IMR-90 (cell line): Measurements from ENCODE around the gene NEK6. TPM values are rescaled to one million over a fixed set of nuclear protein-coding genes. Genes with fewer than 3 reads are reported as not detected.
A peak's percentile ranks its signal among the peaks of the same experiment; 100 is the strongest.

Experiments used
- ATAC-seq: fragments of 200-7000 bp; cut with Tn5 transposase; 2 replicates; pipeline ENCODE4 v1.9.1; 2020; ENCODE audit warnings: low read depth, mild to moderate bottlenecking, moderate library complexity
- BruUV-seq: library from RNA; stranded (reverse); fragments of 400-500 nt; replicated peaks from 2 replicates; lab custom pipeline; 2021; lab: Mats Ljungman, UMichigan
- CTCF ChIA-PET: fragments of 300-600 bp; formaldehyde crosslinking; extraction: SDS; loops from one replicate; lab custom pipeline; 2021; ENCODE audit warnings: antibody characterized with exemption; lab: Yijun Ruan, JAX
- POLR2A ChIA-PET: fragments of 300-600 bp; sonication (Branson Sonifier 250); formaldehyde crosslinking; loops from one replicate; lab custom pipeline; 2022; ENCODE audit warnings: antibody characterized with exemption; ENCODE audit not compliant: unreplicated experiment; lab: Charles Lee
- DNase-seq: peaks from one replicate; pipeline ENCODE4 v3.0.0; 2013
- H2AFZ ChIP-seq: replicated peaks from 2 replicates; pipeline ENCODE3; 2013; ENCODE audit warnings: low read length, mild to moderate bottlenecking; ENCODE audit not compliant: poor library complexity
- H2AK5ac ChIP-seq: 2 replicates; pipeline ENCODE4 v1.6.1; 2013; ENCODE audit warnings: low read depth, low read length, inconsistent platforms
- H2AK9ac ChIP-seq: replicated peaks from 2 replicates; pipeline ENCODE3; 2013; ENCODE audit warnings: mild to moderate bottlenecking, low read depth, low read length, moderate library complexity; ENCODE audit not compliant: poor library complexity
- H2BK120ac ChIP-seq: 2 replicates; pipeline ENCODE4 v1.6.1; 2013; ENCODE audit warnings: low read depth, low read length, inconsistent platforms
- H2BK15ac ChIP-seq: 3 replicates; pipeline ENCODE4 v1.6.1; 2013; ENCODE audit warnings: low read depth, low read length, inconsistent platforms
- H2BK20ac ChIP-seq: 2 replicates; pipeline ENCODE4 v1.6.1; 2013; ENCODE audit warnings: low read depth, mild to moderate bottlenecking, inconsistent platforms, low read length, moderate library complexity
- H2BK5ac ChIP-seq: 2 replicates; pipeline ENCODE4 v1.6.1; 2013; ENCODE audit warnings: mild to moderate bottlenecking, low read depth, low read length, inconsistent platforms; ENCODE audit not compliant: poor library complexity, severe bottlenecking
- H3K14ac ChIP-seq: replicated peaks from 2 replicates; pipeline ENCODE4 v1.6.1; 2013; ENCODE audit warnings: low read depth, low read length, inconsistent platforms
- H3K18ac ChIP-seq: 2 replicates; pipeline ENCODE4 v1.6.1; 2013; ENCODE audit warnings: low read depth, low read length, control low read depth
- H3K23ac ChIP-seq: 2 replicates; pipeline ENCODE4 v1.6.1; 2013; ENCODE audit warnings: low read depth, low read length, inconsistent platforms
- H3K27ac ChIP-seq: 2 replicates; pipeline ENCODE4 v1.5.1; 2013; ENCODE audit warnings: mild to moderate bottlenecking, control low read depth, low read length; ENCODE audit not compliant: insufficient read depth
- H3K27me3 ChIP-seq: 2 replicates; pipeline ENCODE4 v1.6.1; 2013; ENCODE audit warnings: low read length; ENCODE audit not compliant: control insufficient read depth, insufficient read depth
- H3K36me3 ChIP-seq: 2 replicates; pipeline ENCODE4 v1.6.1; 2013; ENCODE audit warnings: low read length, mixed read lengths; ENCODE audit not compliant: control insufficient read depth, insufficient read depth
- H3K4ac ChIP-seq: 2 replicates; pipeline ENCODE4 v1.6.1; 2013; ENCODE audit warnings: low read depth, low read length, inconsistent platforms
- H3K4me1 ChIP-seq: 2 replicates; pipeline ENCODE4 v1.6.1; 2013; ENCODE audit warnings: low read length, mixed read lengths; ENCODE audit not compliant: control insufficient read depth, insufficient read depth
- H3K4me2 ChIP-seq: 2 replicates; pipeline ENCODE4 v1.6.1; 2013; ENCODE audit warnings: low read depth, mild to moderate bottlenecking, control low read depth, low read length, moderate library complexity
- H3K4me3 ChIP-seq: 2 replicates; pipeline ENCODE4 v1.5.1; 2013; ENCODE audit warnings: low read depth, mild to moderate bottlenecking, control low read depth, low read length, moderate library complexity; ENCODE audit not compliant: insufficient read depth
- H3K56ac ChIP-seq: 2 replicates; pipeline ENCODE4 v1.6.1; 2013; ENCODE audit warnings: low read length, inconsistent platforms; ENCODE audit not compliant: insufficient read depth; ENCODE audit errors: extremely low read depth
- H3K79me1 ChIP-seq, 2 experiments: 2 replicates each; pipeline ENCODE4 v1.6.1; 2013; ENCODE audit warnings: low read length in 2 of 2, inconsistent platforms in 1 of 2, low read depth in 1 of 2
- H3K9ac ChIP-seq: 2 replicates; pipeline ENCODE4 v1.6.1; 2013; ENCODE audit warnings: low read depth, low read length, control low read depth
- H3K9me1 ChIP-seq: 2 replicates; pipeline ENCODE4 v1.6.1; 2013; ENCODE audit warnings: low read length, inconsistent platforms; ENCODE audit not compliant: insufficient read depth
- H3K9me3 ChIP-seq: 2 replicates; pipeline ENCODE4 v1.6.1; 2013; ENCODE audit warnings: low read length; ENCODE audit not compliant: control insufficient read depth, insufficient read depth
- H4K20me1 ChIP-seq: 2 replicates; pipeline ENCODE4 v1.6.1; 2013; ENCODE audit warnings: low read length, inconsistent platforms; ENCODE audit not compliant: insufficient read depth
- H4K5ac ChIP-seq: 2 replicates; pipeline ENCODE4 v1.6.1; 2013; ENCODE audit warnings: mild to moderate bottlenecking, low read depth, low read length, control low read depth
- H4K8ac ChIP-seq, 2 experiments: 2 replicates each; pipeline ENCODE4 v1.6.1; 2013; ENCODE audit warnings: low read depth in 2 of 2, low read length in 2 of 2, control low read depth in 1 of 2, inconsistent platforms in 1 of 2
- H4K91ac ChIP-seq: 2 replicates; pipeline ENCODE4 v1.6.1; 2013; ENCODE audit warnings: low read depth, low read length, inconsistent platforms; ENCODE audit not compliant: insufficient read depth
- BHLHE40 ChIP-seq: fragments of 150-350 bp; IDR thresholded peaks from 2 replicates; pipeline ENCODE4 v1.6.1; 2016; ENCODE audit warnings: mild to moderate bottlenecking, low read depth, low read length
- CEBPB ChIP-seq: IDR thresholded peaks from 2 replicates; pipeline ENCODE4 v1.6.1; 2012; ENCODE audit warnings: low read depth, low read length, improper control_type of control experiment
- CHD1 ChIP-seq: IDR thresholded peaks from 2 replicates; pipeline ENCODE4 v1.6.1; 2012; ENCODE audit warnings: low read depth, low read length, improper control_type of control experiment
- CTCF ChIP-seq: conservative IDR thresholded peaks from 2 replicates; pipeline ENCODE4 v1.5.1; 2012; ENCODE audit warnings: mild to moderate bottlenecking, low read depth, low read length, improper control_type of control experiment
- ELK1 ChIP-seq: fragments of 150-350 bp; IDR thresholded peaks from 2 replicates; pipeline ENCODE4 v1.6.1; 2016; ENCODE audit warnings: low read depth, mild to moderate bottlenecking, low read length, moderate library complexity, borderline replicate concordance
- NFE2L2 ChIP-seq: fragments of 150-350 bp; IDR thresholded peaks from 2 replicates; pipeline ENCODE4 v1.6.1; 2016; ENCODE audit warnings: low read depth, mild to moderate bottlenecking, low read length
- POLR2A ChIP-seq: IDR thresholded peaks from 2 replicates; pipeline ENCODE4 v1.6.1; 2012; ENCODE audit warnings: mild to moderate bottlenecking, low read depth, low read length
- RAD21 ChIP-seq: IDR thresholded peaks from 2 replicates; pipeline ENCODE4 v1.6.1; 2012; ENCODE audit warnings: low read length, improper control_type of control experiment
- RCOR1 ChIP-seq: IDR thresholded peaks from 2 replicates; pipeline ENCODE4 v1.6.1; 2012; ENCODE audit warnings: mild to moderate bottlenecking, low read length, improper control_type of control experiment; ENCODE audit not compliant: insufficient replicate concordance
- RFX5 ChIP-seq: IDR thresholded peaks from 2 replicates; pipeline ENCODE4 v1.8.0; 2012; ENCODE audit warnings: low read depth, mild to moderate bottlenecking, low read length, moderate library complexity
- SMC3 ChIP-seq: fragments of 150-350 bp; IDR thresholded peaks from 2 replicates; pipeline ENCODE4 v1.6.1; 2016; ENCODE audit warnings: low read depth, mild to moderate bottlenecking, antibody characterized with exemption, low read length, moderate library complexity
- WGBS, 2 experiments: methylation state at CpG; one replicate each; pipeline versions ENCODE4 v1.1.5 to v1.1.7; 2013; ENCODE audit warnings: missing lambda C conversion rate in 2 of 2; ENCODE audit not compliant: insufficient read length in 1 of 2; ENCODE audit errors: extremely low coverage in 2 of 2; 5-methylcytosine and 5-hydroxymethylcytosine counted together
- dilution Hi-C: fragments of 300-500 bp; cut with HindIII; formaldehyde crosslinking; loops from one replicate; pipeline ENCODE4 v1.14.3; 2018; ENCODE audit warnings: low sequenced_read_pairs; ENCODE audit not compliant: unreplicated experiment
- in situ Hi-C: fragments of 300-500 bp; cut with MboI; formaldehyde crosslinking; loops from 3 replicates; pipeline ENCODE4 v1.14.3; 2019; ENCODE audit warnings: low sequenced_read_pairs, inconsistent platforms, mixed read lengths
- intact Hi-C: fragments of 100-400 bp; cut with micrococcal nuclease; formaldehyde crosslinking; loops from 2 replicates; pipeline ENCODE4 v1.10.0; 2022
- polyA plus RNA-seq, 3 experiments: library from polyadenylated mRNA; depleted of rRNA; stranded (reverse); fragments of >200 nt; gene quantifications; 2 replicates each; pipeline ENCODE4 v1.2.3, GENCODE V29; 2012; ENCODE audit warnings: low replicate concordance in 1 of 3
- total RNA-seq: library from RNA; depleted of rRNA; stranded (reverse); fragments of >200 nt; gene quantifications from 2 replicates; pipeline ENCODE4 v1.2.3, GENCODE V29; 2012

NEK6 gene
- total and polyA plus RNA-seq, 2 of the 4 experiments (the other 2 are of a cell fraction): 79.9 to 112 TPM

- Histone ChIP-seq H3K27me3 (no peaks in the 10 kb centered on the region), H2AFZ (no peak overlapping the region), H3K36me3 (peaks cover 5% of the 10 kb centered on the region), H3K4me1 (peaks cover 41% of the 10 kb centered on the region), H2BK15ac (no peak overlapping the region), H3K4me3 (no peak overlapping the region), H3K9me3 (no peaks in the 10 kb centered on the region), H3K56ac (no peak overlapping the region), H2BK5ac (no peak overlapping the region), H4K20me1 (peaks cover 52% of the 10 kb centered on the region), H4K8ac (no peak overlapping the region), H3K18ac (no peak overlapping the region), H2AK9ac (no peak overlapping the region), H3K9ac (no peak overlapping the region), H3K27ac (no peak overlapping the region), H3K14ac (no peak overlapping the region), H2BK120ac (no peak overlapping the region), H3K23ac (peak overlapping the region; percentile 55; the same call in 1 of the 2 replicates), H4K5ac (no peak overlapping the region), H4K91ac (peak overlapping the region; percentile 27; the same call in 1 of the 2 replicates), H3K79me1 (peaks cover 26 to 86% of the 10 kb centered on the region in 2 experiments), H2BK20ac (no peak overlapping the region), H3K9me1 (peaks cover 16% of the 10 kb centered on the region), H2AK5ac (no peak overlapping the region), H3K4ac (no peak overlapping the region), H3K4me2 (no peak overlapping the region)
- BruUV-seq: no TSS peak
- ATAC-seq (no peak), DNase-seq (no peak)
- WGBS, 2 experiments: 100% methylated on average over 1 of the region's 3 CpGs; no CpG with 5 or more reads in 1 of the 2 experiments
- dilution Hi-C loops: no loop called here
- TF ChIP-seq RCOR1 (no peak), POLR2A (no peak), CEBPB (no peak), CHD1 (no peak), ELK1 (no peak), RAD21 (peak; percentile 32), CTCF (peak; percentile 29; the same call in 1 of the 2 replicates), SMC3 (no peak), NFE2L2 (no peak), BHLHE40 (no peak), RFX5 (no peak)
- in situ Hi-C loops: no loop called here
- ChIA-PET CTCF (interaction anchor here (0.5 to 1.5 kb wide), 4 partner anchors 13 to 179 kb away, joined by 3 to 6 read pairs (median 4); no protein-coding TSS in a partner anchor), POLR2A (no interaction called here)
- intact Hi-C loops: no loop called here
These were observed 136.8 kb downstream of the NEK6 start for GRCh38 chr9:124394596-124394995.
